ENCODE data around the gene XRCC6. TPM values are rescaled to one million over a fixed set of nuclear protein-coding genes. Genes with fewer than 3 reads are reported as not detected.

The XRCC6 gene
- total and polyA plus RNA-seq, 9 of the 15 experiments (the other 6 are each of a cell fraction or from before 2014, with no cell fraction given), result 151 to 440 (median 318) TPM

- TF ChIP-seq BRF2 (IDR thresholded peaks at IDR 0.05; ENCODE audit: borderline replicate concordance, insufficient read depth, insufficient read length) (no peak), KDM4B (IDR thresholded peaks at IDR 0.05; ENCODE audit: borderline replicate concordance in 2 of 2, low read depth in 1 of 2) (peak in 1 of 2 experiments; percentile 84; a peak in 2 of 4 replicates), JUN (IDR thresholded peaks at IDR 0.05; ENCODE audit: borderline replicate concordance, low read depth, low read length) (peak; percentile 60; the same call in 1 of the 2 replicates), JUN (CRISPR knock-in tag; IDR thresholded peaks at IDR 0.05; ENCODE audit: borderline replicate concordance) (no peak), PKNOX1 (IDR thresholded peaks at IDR 0.05) (peak; percentile 65), PHF8 (IDR thresholded peaks at IDR 0.05; ENCODE audit: borderline replicate concordance, low read length) (peak; percentile 56; the same call in 1 of the 2 replicates), TAF1 (IDR thresholded peaks at IDR 0.05; ENCODE audit: control insufficient read depth, extremely low read depth, insufficient read depth, low read length, severe bottlenecking) (peak; percentile 65), NCOA2 (IDR thresholded peaks at IDR 0.05; ENCODE audit: partially characterized antibody in 2 of 2) (no peak), NFIX (CRISPR knock-in tag; IDR thresholded peaks at IDR 0.05; ENCODE audit: low read depth) (no peak), RERE (CRISPR knock-in tag; IDR thresholded peaks at IDR 0.05; ENCODE audit: borderline replicate concordance) (no peak), HDAC2 (IDR thresholded peaks at IDR 0.05) (peak; percentile 45; the same call in 1 of the 2 replicates), SMAD3 (CRISPR knock-in tag; conservative IDR thresholded peaks at IDR 0.05) (no peak), PATZ1 (CRISPR knock-in tag; IDR thresholded peaks at IDR 0.05; ENCODE audit: borderline replicate concordance) (no peak)
Observed at GRCh38 chr22:41682033-41682807, 61.1 kb downstream of the XRCC6 start (continued).

Data from K562 (cell line).